Stimulated activated CD8-positive, alpha-beta memory T cell treated with anti-CD3 and anti-CD28 coated beads, Interleukin-15, amount 100 ng/mL, for 48 hours (primary cell): Measurements from ENCODE around the gene RPL10.
A peak's percentile ranks its signal among the peaks of the same experiment; 100 is the strongest.

Experiments used
- DNase-seq, 2 donors: peaks; one replicate each; pipeline ENCODE4 v3.0.0-alpha.2; 2020; ENCODE audit warnings: low read depth in 2 of 2

Gene RPL10

DNA sequence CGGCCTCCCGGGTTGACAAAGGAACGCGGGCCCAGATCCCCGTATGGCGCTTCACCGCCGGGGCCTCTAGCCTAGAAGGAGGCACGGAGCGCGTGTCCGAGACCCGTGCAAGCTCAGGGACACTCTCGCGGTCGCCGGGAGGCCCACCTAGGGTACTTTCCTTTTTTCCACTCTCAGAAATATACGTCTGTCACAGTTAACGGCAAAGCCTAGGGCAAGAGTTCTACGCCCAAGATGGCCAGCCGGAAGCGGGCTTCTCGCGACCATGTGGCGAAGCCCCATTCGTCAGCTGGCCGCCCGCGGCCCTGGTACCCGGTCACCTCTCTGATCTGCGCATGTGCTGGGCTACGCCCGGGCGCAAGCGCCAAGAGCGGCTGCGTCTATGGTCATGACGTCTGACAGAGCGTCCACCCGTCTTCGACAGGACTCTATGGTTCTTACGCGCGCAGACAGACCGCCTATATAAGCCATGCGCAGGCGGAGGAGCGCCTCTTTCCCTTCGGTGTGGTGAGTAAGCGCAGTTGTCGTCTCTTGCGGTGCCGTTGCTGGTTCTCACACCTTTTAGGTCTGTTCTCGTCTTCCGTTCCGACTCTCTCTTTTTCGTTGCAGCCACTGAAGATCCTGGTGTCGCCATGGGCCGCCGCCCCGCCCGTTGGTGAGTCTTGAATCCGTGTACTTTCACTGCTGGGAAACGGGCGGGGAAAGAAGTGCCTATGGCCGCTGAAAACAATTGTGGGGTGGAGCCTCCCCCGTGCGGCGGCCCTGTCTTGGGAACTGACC is at the start of gene RPL10:
Gene RPL10 (plus strand): TSS at position 490 of the 780 bp plus-strand sequence. CDS start 143 bp downstream, at position 633.
- DNase-seq, result peak; percentile 84 to 91

DNA sequence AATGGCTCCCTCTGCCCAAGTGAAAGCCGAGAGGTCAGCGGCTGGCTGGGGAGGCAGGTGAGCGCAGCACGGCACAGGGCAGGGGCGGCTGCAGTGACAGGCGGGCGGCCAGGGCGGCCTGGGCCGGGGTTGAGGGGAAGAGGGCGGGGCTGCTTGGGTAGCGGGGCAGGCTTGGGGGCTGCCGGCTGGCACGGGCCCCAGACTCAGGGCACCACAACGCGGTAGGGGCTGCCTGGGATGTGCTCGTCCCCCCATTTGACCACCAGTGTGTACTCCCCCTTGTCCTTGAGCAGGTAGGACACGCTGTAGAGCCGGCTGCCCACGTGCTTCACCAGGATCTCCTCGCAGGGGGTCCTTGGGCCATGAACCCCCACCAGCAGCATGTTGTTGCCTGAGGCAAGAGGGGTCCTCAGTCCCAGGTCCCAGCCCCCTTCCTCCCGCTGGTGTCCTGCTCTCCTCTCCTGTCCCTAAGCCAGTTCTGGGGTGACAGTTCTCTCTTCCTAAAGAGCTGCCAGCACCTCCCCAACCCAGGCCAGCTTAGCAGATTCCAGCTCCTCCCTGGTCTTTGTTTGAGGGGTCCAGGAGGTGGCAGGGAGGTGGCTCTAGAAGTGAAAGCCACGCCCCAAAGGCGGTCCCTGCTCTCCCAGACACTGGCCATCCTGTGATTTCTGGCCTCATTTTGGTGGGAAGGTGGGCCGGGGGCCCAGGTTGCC is 49.4 kb upstream of the RPL10 start:
- DNase-seq, result no peak

DNA sequence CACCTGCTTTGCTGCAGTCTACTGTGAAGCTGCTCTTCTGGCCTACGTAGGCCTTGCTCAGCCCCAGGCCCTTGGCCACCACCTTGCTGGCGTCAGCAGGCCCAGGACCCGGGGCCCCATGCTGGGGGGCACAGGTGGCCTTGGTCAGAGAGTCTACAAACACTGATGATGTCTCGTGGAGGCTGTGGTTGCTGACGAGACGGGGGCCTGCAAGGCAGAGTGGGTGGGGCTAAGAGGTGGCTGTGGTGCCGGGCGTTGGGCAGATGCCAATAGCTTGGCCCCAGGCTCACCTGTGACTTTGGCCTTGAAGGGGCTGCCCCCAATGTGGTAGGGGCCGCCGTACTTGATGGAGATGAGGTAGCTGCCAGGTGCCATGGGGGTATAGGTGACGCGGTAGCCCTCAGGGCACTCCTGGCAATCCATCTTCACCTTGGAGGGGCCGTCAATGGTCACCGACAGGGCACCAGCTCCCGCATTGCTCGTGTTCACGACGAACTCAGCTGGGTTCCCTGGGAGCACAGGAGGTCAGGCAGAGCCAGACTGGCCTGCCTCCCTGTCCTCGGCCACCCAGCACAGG is 48.7 kb upstream of the RPL10 start:
- DNase-seq, result no peak

DNA sequence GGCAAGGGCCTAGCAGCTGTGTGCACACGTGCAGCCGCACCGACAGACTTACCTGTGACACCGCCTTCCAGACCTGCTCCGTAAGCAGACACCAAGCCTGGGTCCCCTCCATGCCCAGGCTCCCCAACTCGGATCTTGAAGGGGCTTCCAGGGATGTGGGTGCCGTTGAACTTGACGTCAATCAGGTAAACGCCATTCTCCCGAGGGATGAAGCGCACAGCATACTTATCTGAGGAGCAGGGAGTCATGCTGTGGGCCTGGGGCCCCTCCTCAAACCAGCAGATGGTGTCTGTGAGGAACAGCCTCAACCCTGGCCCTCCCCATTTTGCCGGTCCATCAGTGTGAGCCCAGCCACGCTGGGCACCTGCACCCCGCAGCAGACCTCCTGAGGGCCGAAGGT is 48.2 kb upstream of the RPL10 start:
- DNase-seq, result no peak

DNA sequence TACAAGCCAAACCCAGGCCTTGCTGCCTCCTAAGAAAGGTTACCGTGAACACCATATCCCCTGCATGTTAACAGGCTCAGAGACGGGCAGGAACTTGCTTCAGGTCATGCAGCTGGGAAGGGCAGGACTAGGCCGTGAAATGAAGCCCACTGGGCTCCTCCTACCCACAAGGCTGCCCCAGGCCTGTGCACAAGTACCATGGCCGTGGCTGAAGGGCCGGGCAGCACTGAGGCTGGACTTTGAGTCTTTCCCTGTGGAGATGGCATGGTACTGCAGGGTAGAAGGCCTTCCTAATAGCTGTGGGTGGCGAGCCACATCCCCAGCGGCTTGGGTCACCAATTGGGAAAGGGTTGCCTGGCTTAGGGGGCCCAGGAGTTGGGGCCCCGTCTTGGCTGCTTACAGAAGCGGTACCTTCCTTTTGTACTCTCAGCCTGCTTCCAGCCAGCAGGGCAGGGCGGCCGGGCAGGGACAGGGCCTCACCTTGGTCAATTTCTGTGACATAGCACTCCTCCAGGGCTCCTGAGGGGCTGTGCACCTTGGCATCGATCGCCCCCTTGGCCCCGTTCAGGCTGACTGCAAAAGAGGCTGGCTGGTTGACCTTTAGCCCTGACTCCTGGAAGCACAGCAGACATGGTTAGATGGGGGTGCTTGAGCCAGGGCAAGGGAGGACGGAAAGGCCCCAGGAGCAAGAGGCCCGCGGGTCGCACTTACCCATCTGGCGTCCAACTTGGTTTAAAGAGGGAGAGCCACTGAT is 47.6 kb upstream of the RPL10 start:
- DNase-seq, result no peak

DNA sequence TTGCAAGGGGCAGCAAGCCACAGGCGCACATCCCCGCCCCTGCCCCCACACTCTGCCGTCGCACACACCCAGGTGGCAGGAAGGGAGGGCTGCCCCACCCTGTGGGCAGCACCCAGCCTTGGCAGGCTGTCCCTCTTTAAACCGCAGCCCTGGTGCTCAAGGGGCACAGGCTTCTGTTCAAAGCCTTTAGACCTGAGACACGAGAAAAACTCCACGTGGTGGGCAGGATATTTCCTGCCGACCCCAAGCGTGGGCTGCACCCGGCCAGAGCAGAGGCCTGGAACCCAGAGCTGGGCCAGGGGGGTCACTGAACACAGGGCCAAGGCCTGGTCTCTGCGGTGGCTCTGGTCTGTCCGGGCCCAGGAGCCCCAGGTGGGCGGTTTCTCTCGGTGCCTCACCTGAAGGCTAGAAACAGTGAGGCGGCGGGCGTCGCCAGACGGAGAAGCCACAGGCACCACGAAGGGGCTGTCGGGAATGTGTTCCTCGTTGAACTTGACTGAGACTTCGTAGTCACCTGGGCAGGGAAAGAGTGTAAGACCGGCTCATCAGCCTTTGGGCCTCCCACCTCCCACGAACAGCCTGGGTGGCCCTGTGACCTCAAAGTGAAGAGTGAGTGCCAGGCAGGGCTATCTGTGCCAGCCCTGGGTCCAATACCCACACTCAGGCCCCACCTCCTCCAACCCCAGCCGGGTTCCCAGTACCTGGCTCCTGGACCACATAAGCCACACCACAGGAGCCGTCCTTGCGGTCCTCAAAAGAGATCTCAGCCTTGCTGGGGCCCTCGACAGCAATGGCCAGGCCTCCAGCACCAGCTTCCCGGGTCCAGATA is 46.8 kb upstream of the RPL10 start:
- DNase-seq, result no peak

DNA sequence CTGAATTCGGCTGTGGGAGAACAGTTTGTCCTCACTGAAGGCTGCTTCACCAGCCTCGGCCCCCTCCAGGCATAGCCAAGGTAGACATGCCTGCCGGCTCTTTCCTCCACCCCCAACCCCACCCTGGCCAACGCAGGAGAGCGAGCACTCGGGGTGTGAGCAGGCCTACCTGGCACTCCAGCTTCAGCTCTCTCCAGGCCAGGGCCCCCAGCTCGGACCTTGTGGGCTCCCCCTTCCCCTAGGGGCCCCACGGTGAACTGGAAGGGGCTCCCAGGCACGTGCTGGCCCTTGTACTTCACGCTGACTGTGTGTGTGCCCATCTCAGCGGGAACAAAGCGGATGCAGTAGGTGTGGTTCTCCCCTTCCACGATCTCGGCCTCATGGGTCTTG is 46.2 kb upstream of the RPL10 start:
- no peak for DNase-seq

DNA sequence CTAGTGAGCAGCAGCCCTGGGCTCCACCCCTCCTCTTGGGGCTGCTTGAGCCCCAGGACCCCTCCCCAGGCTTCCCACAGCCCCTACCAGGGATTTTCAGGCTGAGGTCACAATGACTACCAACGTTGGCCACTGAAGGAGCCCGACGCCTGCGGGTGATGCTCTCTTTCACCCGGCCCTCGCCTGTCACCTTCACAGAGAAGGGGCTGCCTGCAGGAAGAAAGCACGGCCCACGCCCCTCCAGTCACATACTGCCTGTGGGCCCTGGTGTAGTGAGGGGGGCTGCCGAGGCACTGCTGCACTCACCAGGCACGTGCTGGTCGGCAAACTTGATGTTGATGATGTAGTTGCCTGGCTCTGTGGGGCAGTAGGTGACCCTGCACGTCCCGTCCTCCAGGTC is 45.7 kb upstream of the RPL10 start:
- no peak for DNase-seq

DNA sequence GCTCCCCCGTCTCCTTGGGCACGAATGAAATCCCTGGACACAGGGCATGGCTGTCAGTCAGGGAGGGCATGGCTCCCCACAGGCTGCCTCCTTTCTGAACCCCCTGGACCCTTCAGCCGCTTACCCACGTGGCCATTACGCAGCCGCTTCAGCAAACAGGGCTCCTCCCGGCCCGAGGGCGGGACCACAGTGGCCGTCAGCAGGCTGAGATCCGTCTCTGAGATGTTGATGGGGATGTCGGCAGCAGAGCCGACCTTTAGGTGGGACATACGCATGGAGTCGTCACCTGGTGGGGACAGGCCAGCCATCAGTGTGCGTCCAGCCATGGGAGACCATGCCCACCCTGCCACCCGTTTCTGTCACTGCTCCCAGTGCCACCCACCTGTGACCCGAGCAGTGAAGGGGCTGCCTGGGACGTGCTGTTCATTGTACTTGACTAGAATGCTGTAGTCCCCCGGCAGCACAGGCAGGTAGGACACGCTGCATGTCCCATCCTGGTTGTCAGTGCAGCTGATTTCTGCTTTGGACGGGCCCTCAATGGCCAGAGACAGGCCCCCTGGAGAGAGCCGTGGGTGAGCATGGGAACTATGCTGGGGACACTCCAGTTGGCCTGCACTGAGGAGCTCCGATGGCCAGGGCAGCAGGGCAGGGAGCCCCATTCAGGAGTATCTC is 44.9 kb upstream of the RPL10 start:
- DNase-seq, result no peak

DNA sequence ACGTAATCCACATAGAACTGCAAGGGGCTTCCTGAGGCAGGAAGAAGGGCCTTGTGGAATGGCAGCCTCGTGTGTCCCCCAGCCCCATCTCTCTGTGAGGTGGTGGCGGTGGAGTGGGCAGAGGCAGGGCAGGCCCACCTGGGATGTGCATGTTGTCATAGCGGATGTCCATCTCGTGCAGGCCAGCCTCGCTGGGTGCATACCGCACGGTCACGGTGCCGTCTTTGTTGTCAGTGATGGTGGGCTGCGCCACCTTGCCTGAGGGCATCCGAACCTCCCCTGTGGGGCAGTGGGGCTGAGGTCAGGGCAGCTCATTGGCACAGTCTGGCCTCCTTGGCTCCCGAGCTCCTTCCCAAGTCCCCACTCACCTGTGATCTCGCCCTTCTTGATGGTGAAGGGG is 44.2 kb upstream of the RPL10 start:
- no peak for DNase-seq

DNA sequence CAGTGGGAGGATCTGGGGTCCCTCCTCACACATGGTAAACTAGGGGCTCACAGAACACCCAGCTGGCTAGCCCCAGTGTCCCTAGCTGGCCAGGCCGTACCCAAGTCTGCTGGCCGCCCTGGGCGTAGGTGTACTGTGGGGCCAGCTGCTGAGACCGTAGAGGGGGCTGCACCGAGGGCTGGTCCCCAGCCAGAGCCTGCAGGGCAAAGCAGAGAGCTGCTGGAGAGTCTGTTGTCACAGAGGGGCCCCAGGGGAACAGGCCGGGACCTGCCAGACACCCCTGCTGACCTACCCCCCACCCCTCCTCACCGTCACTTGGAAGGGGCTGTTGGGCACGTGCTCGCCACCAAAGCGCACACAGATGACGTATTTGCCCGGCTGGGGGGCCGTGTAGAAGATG is 43.7 kb upstream of the RPL10 start:
- no peak for DNase-seq

DNA sequence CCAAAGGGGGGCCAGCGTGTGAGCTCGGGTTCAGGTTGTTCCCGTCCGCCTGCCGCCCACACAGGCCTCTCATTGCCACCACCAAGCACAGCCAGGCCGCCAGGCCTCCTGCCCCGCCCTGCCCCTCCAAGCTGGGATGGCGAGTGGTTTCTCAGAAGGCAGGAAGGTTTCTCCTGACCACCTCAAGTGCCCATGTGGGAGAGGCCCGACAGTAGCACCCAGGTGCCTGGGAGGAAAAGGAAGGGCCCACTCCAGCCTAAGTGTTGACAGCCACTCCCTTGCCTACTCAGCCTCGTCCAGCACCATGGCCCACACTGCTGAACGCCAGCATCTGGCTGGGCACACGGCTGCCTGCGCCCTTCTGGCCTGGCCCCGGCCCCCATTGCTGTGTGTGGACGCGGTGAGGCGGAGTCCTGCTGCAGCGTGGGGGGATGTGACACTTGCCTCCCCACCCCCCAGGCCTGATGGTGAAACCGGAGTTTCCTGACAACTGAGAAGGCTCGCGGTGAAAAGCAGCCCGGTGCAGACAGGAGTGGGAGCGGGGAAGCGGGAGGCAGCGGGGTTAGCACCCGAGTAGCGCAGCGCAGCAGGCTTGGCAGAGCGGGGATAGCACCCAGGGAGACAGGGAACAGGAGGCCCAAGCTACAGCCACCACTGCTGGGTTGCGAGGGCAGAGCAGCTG is 42.9 kb upstream of the RPL10 start:
- no peak for DNase-seq

DNA sequence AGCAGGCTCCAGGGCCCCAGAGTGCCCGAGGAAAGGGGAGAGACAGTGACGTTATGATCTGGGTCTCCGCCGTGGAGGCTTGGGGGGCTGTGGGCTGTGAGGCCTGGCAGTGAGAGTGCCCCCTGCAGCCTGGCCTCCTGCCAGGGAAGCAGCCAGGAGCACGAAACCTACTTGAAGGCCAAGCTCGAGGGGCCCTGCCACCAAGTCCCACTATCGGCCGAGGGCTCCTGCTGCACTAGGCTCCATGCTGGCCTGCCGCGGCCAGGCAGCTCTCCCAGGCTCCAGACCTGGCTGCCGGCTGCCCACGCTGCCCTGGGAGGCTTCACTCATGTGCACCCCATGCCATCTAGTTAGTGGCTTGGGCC is 42.4 kb upstream of the RPL10 start:
- DNase-seq, result no peak

DNA sequence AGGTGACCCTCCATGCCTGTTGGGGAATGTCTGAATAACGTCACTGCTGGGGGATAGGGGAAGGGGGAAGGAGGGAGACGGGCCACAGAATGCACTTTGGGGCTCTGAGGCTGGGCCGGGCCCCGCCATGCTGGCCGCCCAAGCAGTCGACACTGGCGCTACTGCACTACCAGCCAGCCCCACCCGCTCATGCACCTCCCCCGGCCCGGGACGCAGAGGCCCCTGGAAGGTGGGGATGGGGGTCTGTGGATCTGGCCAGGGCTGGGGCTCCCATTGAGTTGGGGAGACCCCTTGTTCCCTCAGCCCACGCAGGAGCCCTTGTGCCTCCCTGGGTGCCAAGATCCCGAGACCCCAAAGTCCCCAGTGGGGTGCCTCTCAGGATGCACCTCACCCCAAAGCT is 41.6 kb upstream of the RPL10 start:
- DNase-seq, result no peak

DNA sequence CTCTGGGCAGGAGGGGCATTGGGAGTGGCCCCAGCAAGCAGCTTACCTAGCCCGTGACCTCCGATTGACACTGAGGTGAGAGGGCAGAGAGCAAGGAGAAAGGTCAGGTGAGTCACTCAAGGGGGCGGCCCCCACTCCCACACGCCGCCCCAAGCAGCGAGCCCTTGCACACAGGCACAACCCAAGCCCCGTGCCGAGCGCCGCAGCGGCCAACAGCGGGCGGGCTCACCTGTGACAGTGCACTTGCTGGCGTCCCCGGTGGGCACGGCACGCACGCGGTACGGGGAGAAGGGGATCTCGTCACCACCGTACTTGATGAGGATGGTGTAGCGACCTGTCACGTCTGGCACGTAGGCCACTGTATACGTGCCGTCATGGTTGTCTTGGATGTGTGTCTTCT is 41.0 kb upstream of the RPL10 start:
- no peak for DNase-seq

DNA sequence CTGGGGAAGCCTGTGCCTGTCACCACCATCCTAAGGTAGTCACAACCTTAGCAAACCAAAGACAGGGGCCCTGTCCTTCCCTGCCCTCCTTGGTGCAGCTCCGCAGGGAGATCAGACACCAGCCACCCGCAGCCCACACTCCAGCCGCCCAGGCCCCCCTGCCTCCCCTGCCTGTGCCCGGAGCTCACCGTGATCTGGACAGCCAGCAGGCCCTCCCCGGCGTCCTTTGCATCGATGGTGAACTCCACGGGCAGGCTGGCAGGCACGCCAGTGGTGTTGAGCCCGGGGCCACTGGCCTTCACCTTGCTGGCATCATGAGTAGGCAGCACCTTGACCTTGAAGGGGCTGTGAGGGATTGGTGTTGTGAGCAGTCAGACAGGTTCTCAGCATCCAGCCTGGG is 40.2 kb upstream of the RPL10 start:
- no peak for DNase-seq

DNA sequence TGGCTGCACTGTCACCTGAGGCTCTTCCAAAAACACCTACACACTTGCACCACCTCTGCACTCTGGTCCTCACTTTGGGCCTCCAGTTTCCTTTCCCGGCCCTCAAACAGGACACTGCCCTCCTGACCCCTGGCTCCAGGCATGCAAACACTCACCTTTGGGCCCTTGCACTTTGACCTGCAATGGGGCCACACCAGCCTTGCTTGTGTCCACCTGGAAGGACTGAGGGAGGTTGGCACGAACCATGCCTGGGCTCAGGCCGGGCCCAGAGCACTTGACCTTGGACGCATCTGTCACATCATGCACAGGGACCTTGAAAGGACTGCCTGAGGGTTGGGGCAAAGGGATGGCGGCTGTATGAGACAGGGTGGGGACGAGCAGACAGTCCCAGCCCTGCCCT is 39.3 kb upstream of the RPL10 start:
- DNase-seq, result no peak

DNA sequence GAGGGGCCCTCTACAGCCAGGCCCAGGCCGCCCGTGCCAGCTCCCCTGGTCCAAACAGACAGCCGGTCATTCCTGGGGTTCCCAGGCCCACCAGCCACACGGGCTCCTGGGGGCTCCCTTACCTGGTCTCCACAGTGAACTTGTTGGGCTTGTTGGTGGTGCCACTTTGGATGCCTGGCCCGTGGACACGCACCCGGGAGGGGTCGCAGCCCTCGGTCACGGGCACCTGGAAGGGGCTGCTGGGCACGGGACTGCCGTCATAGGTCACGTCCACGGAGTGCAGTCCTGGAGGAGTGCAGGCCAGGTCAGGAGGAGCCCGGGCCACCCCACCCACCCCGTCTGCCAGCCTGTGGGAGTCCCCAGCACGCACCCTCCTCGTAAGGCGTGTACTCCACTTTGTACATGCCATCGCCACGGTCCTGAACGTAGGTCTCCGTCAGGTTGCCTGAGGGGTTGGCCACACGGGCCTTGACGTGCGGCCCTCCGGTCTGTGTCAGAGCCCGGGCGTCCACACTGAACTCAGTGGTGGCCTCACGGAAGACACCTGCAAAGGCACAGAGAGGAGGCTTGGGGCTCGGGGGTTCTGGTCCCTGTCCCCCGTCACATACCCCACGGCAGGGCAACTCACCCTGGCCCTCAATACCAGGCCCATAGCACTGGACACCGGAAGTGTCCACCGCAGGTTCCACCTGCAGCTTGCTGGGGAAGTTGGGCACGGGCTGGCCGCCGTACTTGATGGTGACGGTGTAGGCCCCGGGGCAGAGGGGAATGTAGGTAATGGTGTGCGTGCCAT is 38.6 kb upstream of the RPL10 start:
- DNase-seq, result no peak

DNA sequence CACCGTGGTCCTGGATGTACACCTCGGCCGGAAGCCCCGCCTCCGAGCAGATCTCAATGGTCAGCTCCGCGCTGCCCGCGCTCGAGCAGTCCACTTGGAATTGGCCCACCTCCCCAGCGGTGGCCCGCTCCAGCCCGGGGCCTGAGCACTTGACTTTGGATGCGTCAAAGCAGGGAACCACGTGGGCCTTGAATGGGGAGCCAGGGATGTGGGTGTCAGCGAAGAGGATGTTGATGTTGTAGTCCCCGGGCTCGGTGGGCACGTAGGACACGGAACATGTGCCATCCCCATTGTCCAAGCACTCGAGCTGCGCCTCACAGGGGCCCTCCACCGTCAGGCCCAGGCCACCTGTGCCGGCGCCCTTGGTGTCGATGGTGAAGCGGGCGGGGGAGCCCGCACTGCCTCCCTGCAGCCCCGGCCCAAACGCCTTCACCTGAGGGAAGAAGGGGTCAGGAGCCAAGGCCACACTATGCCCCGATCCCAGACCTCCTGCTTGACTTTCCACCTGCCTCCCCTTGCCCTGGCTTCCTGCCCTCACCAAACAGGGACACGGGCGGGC is 37.9 kb upstream of the RPL10 start:
- DNase-seq, result no peak
